ENCODE data around the gene RAB5IF. TPM values are rescaled to one million over a fixed set of nuclear protein-coding genes. Genes with fewer than 3 reads are reported as not detected.
"Not testable (repeated sequence)": the region's sequence is repeated elsewhere in the genome, so short reads cannot be mapped to it uniquely, and the experiment has no call there.

Gene RAB5IF
- total and polyA plus RNA-seq, 7 experiments from 2014 or later, result 47.9 to 153 (median 93.9) TPM

DNA sequence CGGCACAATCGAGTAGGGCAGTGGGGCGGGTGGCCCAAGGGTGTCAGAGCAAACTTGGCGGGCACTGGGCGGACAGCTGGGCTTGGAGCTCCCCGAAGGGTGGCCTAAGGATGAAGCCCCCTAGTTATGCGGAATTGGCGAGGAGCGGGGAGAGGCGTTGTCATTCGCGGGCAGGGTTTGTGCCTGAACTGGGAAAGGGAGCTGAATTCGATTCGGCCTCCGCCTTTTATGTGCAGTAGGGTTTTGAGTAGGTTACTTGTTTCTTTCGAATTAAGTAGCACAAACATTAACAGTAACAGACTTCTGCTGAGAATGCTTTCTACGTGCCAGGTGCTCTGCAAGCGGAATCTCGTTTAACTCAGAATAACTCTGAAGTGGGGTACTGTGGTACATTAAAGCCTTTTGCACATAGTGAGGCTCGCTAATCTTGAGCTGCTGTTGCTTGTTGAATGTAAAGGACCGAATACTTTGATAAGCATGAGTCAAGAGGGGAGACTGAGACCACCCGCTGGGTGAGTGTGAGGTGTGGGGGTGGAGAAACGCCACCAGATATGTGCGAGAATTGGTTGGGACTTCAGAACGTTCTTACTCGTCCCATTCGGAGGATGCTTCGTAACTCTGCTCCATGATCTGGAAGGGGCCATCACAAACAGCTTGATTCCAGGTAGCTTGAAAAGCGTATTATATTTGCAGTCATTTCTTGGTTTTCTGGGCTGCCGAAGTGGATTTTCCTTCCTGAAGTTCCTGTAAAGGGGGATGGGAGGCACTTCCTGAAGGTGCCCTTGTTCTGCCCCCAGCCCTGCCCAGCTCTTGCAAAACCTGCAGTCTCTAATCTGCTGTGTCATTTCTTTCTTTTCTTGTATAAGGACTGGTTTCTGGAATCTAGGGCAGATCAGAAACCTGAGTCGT lies 833 bp downstream of the RAB5IF start:
- intact Hi-C loops (cut with micrococcal nuclease), result loop anchor here in 1 of 2 donors (5.0 kb wide), 1 partner anchor 921 kb away; the partner anchor contains the start of gene BLCAP
- ChIA-PET POLR2A (interaction anchor here (0.8 to 5.7 kb wide), 18 partner anchors 8 to 652 kb away, joined by 3 to 93 read pairs (median 4); partner anchors contain the start of genes NDRG3, SCAND1, SLA2 and TGIF2), CTCF (interaction anchor here (0.6 to 3.7 kb wide), 9 partner anchors 11 to 170 kb away, joined by 3 to 24 read pairs (median 4); partner anchors contain the start of gene SLA2)
- DNase-seq (peak in 1 of 9 donors; percentile 14), ATAC-seq (no peak)
- Histone ChIP-seq H3K27me3 (ENCODE audit: control insufficient read depth in 2 of 2, insufficient read depth in 2 of 2, low read length in 2 of 2) (no peaks in the 10 kb centered on the region), H3K4me1 (ENCODE audit: control insufficient read depth in 2 of 2, insufficient read depth in 2 of 2, low read length in 2 of 2) (peaks cover 16 to 20% of the 10 kb centered on the region in 2 donors), H3K9me3 (ENCODE audit: control insufficient read depth in 2 of 3, low read length in 3 of 3) (no peaks in the 10 kb centered on the region), H3K4me3 (ENCODE audit: low read length) (peak overlapping the region; percentile 89), H3K36me3 (ENCODE audit: control insufficient read depth in 2 of 3, insufficient read depth in 3 of 3, low read length in 3 of 3) (peaks cover 4 to 41% (median 5%) of the 10 kb centered on the region in 3 experiments), H3K27ac (ENCODE audit: low read depth, low read length) (peak overlapping the region; percentile 91)
- Mint-ChIP-seq H3K4me1 (peaks cover 12 to 38% (median 27%) of the 10 kb centered on the region in 7 donors), H3K9me3 (peaks cover 0 to 4% (median 0%) of the 10 kb centered on the region in 11 donors), H3K27me3 (peaks cover 0 to 3% (median 0%) of the 10 kb centered on the region in 5 donors), H3K36me3 (peaks cover 0 to 15% (median 0%) of the 10 kb centered on the region in 5 donors), H3K27ac (peak overlapping the region; percentile 94 to 99 (median 96)), H3K4me3 (peak overlapping the region; percentile 95 to 99 (median 96))

DNA sequence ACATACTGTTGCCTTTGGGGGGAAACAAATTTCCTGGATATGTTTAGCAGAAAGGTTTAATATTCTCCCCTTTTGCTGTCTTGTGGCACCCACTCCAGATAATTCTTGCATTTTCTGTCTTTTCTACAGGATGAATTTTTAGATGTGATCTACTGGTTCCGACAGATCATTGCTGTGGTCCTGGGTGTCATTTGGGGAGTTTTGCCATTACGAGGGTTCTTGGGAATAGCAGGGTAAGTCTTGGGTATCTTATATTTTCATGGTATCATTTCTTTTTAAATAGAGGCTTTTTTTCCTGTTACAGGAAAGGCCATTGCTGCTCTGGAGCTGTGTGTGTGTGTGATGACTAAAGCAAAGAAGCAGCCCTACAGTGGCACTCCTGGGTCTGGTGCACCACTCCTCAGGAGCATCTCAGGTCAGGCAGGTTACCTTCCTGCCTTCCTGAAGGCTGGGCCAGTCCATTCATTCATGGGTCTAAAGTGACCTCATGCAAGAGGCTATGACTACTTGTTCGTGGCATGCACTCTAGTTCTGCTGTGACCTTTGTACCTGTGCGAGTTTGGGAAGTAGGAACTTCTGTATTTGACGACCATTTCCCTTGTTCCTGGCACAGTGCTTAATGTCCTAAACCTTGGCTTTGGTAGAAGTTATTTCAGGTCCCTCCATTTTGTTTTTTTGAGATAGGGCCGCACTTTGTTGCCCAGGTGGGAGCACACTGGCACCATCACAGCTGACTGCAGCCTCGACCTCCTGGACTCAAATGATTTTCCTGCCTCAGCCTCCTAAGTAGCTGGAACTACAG lies 2.2 kb downstream of the RAB5IF start:
- Histone ChIP-seq H3K4me3 (ENCODE audit: low read length) (no peak overlapping the region), H3K9me3 (ENCODE audit: control insufficient read depth in 2 of 3, low read length in 3 of 3) (no peaks in the 10 kb centered on the region), H3K4me1 (ENCODE audit: control insufficient read depth in 2 of 2, insufficient read depth in 2 of 2, low read length in 2 of 2) (peaks cover 16 to 20% of the 10 kb centered on the region in 2 donors), H3K27me3 (ENCODE audit: control insufficient read depth in 2 of 2, insufficient read depth in 2 of 2, low read length in 2 of 2) (no peaks in the 10 kb centered on the region), H3K36me3 (ENCODE audit: control insufficient read depth in 2 of 3, insufficient read depth in 3 of 3, low read length in 3 of 3) (peaks cover 10 to 54% (median 10%) of the 10 kb centered on the region in 3 experiments), H3K27ac (ENCODE audit: low read depth, low read length) (peak overlapping the region; percentile 91)
- H3K4me1 Mint-ChIP-seq, result peaks cover 17 to 43% (median 25%) of the 10 kb centered on the region in 7 donors
- peaks cover 0 to 4% (median 0%) of the 10 kb centered on the region in 11 donors for H3K9me3 Mint-ChIP-seq
- H3K36me3 Mint-ChIP-seq, result peaks cover 0 to 22% (median 4%) of the 10 kb centered on the region in 5 donors
- H3K27me3 Mint-ChIP-seq, result peaks cover 0 to 3% (median 0%) of the 10 kb centered on the region in 5 donors
- no peak for DNase-seq
- intact Hi-C loops (cut with micrococcal nuclease), result loop anchor here in 1 of 2 donors (5.0 kb wide), 1 partner anchor 920 kb away; the partner anchor contains the start of gene BLCAP
- no peak for ATAC-seq
- peak overlapping the region; percentile 62 to 99 (median 96) for H3K4me3 Mint-ChIP-seq
- peak overlapping the region; percentile 34 to 99 (median 78) for H3K27ac Mint-ChIP-seq
- ChIA-PET CTCF (no interaction called here), POLR2A (interaction anchor here (1.3 to 5.7 kb wide), 3 partner anchors 14 to 371 kb away, joined by 3 to 84 read pairs (median 4); no protein-coding TSS in a partner anchor)

- peaks cover 0 to 23% (median 5%) of the 10 kb centered on the region in 5 donors for H3K36me3 Mint-ChIP-seq
- DNase-seq; H3K9me3 ChIP-seq (ENCODE audit: control insufficient read depth in 2 of 3, low read length in 3 of 3); H3K9me3 Mint-ChIP-seq; H3K27me3 ChIP-seq (ENCODE audit: control insufficient read depth in 2 of 2, insufficient read depth in 2 of 2, low read length in 2 of 2); ATAC-seq; H3K27me3 Mint-ChIP-seq; H3K4me3 ChIP-seq (ENCODE audit: low read length): not testable (repeated sequence)
- Histone ChIP-seq H3K36me3 (ENCODE audit: control insufficient read depth in 2 of 3, insufficient read depth in 3 of 3, low read length in 3 of 3) (peaks cover 10 to 57% (median 16%) of the 10 kb centered on the region in 3 experiments), H3K4me1 (ENCODE audit: control insufficient read depth in 2 of 2, insufficient read depth in 2 of 2, low read length in 2 of 2) (peaks cover 16 to 20% of the 10 kb centered on the region in 2 donors), H3K27ac (ENCODE audit: low read depth, low read length) (peak overlapping the region; percentile 91)
- ChIA-PET POLR2A (interaction anchor here (0.7 to 5.7 kb wide), 4 partner anchors 15 to 371 kb away, joined by 3 to 84 read pairs (median 4); no protein-coding TSS in a partner anchor), CTCF (interaction anchor here (0.7 kb wide), 1 partner anchor 464 kb away, joined by 3 read pairs; no protein-coding TSS in a partner anchor)
- peak overlapping the region in 1 of 10 donors; percentile 96 for H3K4me3 Mint-ChIP-seq
- H3K27ac Mint-ChIP-seq, result peak overlapping the region in 5 of 9 donors; percentile 14 to 99 (median 71)
- H3K4me1 Mint-ChIP-seq, result peaks cover 22 to 47% (median 30%) of the 10 kb centered on the region in 7 donors
- intact Hi-C loops (cut with micrococcal nuclease), result loop anchor here in 1 of 2 donors (5.0 kb wide), 1 partner anchor 919 kb away; the partner anchor contains the start of gene BLCAP
These were observed 2.8 kb downstream of the RAB5IF start for GRCh38 chr20:36608388-36608728.

DNA sequence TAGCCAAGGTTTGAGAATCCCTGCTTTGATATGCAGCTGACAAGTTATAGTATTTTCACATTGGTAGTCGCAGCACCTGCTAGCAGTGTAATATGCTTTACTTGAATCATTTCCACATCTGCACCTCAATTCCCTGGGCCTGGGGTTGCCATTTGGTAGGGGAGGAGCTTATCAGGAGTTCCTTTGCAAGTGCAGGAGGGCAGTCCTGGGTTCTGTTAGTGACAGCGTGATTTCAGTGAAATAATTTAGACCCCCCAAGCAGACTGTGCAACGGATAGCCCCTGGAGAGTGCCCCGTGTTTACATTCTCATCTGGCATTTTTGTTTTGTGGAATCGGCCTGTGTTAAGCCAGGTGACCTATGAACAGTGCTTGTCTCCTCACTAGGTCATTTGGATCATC lies 6.0 kb downstream of the RAB5IF start:
- Mint-ChIP-seq H3K27me3 (no peaks in the 10 kb centered on the region), H3K4me1 (peaks cover 16 to 42% (median 27%) of the 10 kb centered on the region in 7 donors), H3K36me3 (peaks cover 0 to 36% (median 7%) of the 10 kb centered on the region in 5 donors), H3K4me3 (no peak overlapping the region), H3K9me3 (peaks cover 0 to 2% (median 0%) of the 10 kb centered on the region in 11 donors), H3K27ac (peak overlapping the region in 2 of 9 donors; percentile 43 to 72)
- H3K4me3 ChIP-seq (ENCODE audit: low read length), result no peak overlapping the region
- POLR2A ChIA-PET, result interaction anchor here (0.7 to 0.9 kb wide), 3 partner anchors 34 to 135 kb away, joined by 3 to 4 read pairs (median 3); partner anchors contain the start of genes NDRG3 and SLA2
- no peaks in the 10 kb centered on the region for H3K27me3 ChIP-seq (ENCODE audit: control insufficient read depth in 2 of 2, insufficient read depth in 2 of 2, low read length in 2 of 2)
- H3K27ac ChIP-seq (ENCODE audit: low read depth, low read length), result no peak overlapping the region
- DNase-seq, result no peak
- intact Hi-C loops (cut with micrococcal nuclease), result loop anchor here (1.0 to 10.0 kb wide), 9 partner anchors 33 to 276 kb away; partner anchors contain the start of genes DSN1 (in 1 of the 2), NDRG3 (in 1 of the 2) and SLA2 (in 1 of the 2)
- CTCF ChIA-PET, result interaction anchor here (0.9 to 2.9 kb wide), 8 partner anchors 18 to 145 kb away, joined by 3 to 43 read pairs (median 4); partner anchors contain the start of gene SLA2
- H3K4me1 ChIP-seq (ENCODE audit: control insufficient read depth in 2 of 2, insufficient read depth in 2 of 2, low read length in 2 of 2), result peaks cover 13% of the 10 kb centered on the region in 2 donors
- peaks cover 14 to 79% (median 28%) of the 10 kb centered on the region in 3 experiments for H3K36me3 ChIP-seq (ENCODE audit: control insufficient read depth in 2 of 3, insufficient read depth in 3 of 3, low read length in 3 of 3)
- H3K9me3 ChIP-seq (ENCODE audit: control insufficient read depth in 2 of 3, low read length in 3 of 3), result no peaks in the 10 kb centered on the region
- no peak for ATAC-seq

GRCh38 chr20:36613974-36614373 lies 8.4 kb downstream of the RAB5IF start:
- Mint-ChIP-seq H3K4me1 (peaks cover 5 to 28% (median 18%) of the 10 kb centered on the region in 7 donors), H3K4me3 (no peak overlapping the region), H3K9me3 (peaks cover 0 to 2% (median 0%) of the 10 kb centered on the region in 11 donors), H3K27ac (peak overlapping the region in 5 of 9 donors; percentile 14 to 85 (median 33)), H3K36me3 (peaks cover 0 to 36% (median 7%) of the 10 kb centered on the region in 5 donors), H3K27me3 (no peaks in the 10 kb centered on the region)
- ATAC-seq (no peak), DNase-seq (no peak)
- H3K27ac ChIP-seq (ENCODE audit: low read depth, low read length), result peak overlapping the region; percentile 21
- no peaks in the 10 kb centered on the region for H3K27me3 ChIP-seq (ENCODE audit: control insufficient read depth in 2 of 2, insufficient read depth in 2 of 2, low read length in 2 of 2)
- no peaks in the 10 kb centered on the region for H3K9me3 ChIP-seq (ENCODE audit: control insufficient read depth in 2 of 3, low read length in 3 of 3)
- POLR2A ChIA-PET, result interaction anchor here (0.9 to 2.4 kb wide), 3 partner anchors 8 to 42 kb away, joined by 3 to 15 read pairs (median 3); partner anchors contain the start of genes RAB5IF and SLA2
- H3K4me3 ChIP-seq (ENCODE audit: low read length), result no peak overlapping the region
- intact Hi-C loops (cut with micrococcal nuclease), result loop anchor here (2.0 to 10.0 kb wide), 4 partner anchors 31 to 251 kb away; partner anchors contain the start of gene NDRG3 (in 1 of the 2)
- peaks cover 14 to 65% (median 24%) of the 10 kb centered on the region in 3 experiments for H3K36me3 ChIP-seq (ENCODE audit: control insufficient read depth in 2 of 3, insufficient read depth in 3 of 3, low read length in 3 of 3)
- no peaks in the 10 kb centered on the region for H3K4me1 ChIP-seq (ENCODE audit: control insufficient read depth in 2 of 2, insufficient read depth in 2 of 2, low read length in 2 of 2)
- CTCF ChIA-PET, result interaction anchor here (0.5 to 2.9 kb wide), 6 partner anchors 21 to 242 kb away, joined by 3 to 15 read pairs (median 4); partner anchors contain the start of gene SLA2

All from naive thymus-derived CD4-positive, alpha-beta T cell (primary cell).